ENCODE results near the gene PRSS56.

PRSS56 gene

DNA sequence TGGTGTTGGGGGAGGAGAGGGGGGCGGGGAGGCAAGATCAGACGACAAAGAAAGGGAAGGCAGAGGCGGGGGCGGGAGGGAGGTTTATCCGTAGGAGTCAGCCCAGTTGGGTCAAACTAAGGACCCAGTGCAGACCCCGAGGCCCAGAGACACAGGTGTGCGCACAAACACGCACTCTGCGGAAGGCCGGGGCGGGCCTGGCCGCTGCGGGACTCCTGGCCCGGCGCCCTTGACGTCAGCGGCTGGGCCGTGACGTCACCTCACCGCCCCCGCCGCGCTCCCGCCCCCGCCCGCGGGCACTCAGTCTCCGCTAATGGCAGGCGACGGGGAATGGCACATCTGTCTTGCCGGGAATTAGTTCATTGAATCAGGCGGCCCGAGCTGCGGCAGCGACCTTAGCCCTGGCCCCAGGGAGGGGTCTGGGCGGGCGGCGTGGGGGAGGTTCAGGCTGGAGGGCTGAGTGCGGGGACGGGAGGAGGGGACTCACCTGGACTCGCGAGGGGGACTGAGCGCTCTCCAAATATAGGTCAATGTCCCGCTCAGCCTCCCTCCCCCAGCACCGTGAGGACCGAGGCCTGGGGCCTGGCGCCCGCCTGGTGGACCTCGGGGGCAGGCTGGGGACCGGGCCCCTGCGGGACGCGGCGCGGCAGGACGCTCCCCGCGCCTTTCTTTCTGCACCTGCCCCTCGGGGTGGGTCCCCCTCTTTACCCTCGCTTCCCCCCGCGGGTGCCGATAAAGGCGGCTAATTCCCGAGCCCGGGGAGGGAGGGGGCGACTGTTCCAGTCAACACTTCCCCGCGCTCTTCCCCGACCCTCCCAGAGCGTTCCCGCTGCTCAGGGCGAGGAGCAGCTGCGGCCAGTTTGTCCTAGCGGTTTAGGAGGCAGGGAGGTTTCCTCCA, 17.0 kb upstream of the PRSS56 start:
- DNase-seq: peak; percentile 12

DNA sequence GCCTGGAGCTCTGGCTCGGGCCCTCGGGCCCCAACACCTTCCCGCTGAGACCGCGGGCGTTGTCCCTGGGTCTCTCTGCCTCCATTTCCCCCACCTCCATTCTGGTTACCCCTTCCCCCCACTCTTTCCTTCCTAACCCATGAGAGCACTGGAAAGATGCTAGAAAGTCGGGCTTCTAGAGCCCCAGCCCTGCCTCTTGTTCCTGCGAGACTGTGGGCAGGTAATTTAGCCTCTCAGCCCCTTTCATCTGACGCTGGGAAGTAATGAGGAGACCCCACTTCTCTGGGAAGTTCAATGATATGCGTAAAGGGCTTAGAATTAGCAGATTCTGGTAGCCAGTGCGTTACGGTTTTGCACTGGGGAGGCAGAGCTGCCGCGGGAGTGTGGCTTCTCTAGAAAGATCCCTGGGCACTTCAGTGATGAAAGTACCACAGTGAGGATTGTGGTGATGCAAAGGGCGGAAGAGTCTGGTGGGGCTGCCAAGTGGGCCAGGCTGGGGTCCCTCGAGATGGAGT, 16.3 kb upstream of the PRSS56 start:
- no peak for DNase-seq

DNA sequence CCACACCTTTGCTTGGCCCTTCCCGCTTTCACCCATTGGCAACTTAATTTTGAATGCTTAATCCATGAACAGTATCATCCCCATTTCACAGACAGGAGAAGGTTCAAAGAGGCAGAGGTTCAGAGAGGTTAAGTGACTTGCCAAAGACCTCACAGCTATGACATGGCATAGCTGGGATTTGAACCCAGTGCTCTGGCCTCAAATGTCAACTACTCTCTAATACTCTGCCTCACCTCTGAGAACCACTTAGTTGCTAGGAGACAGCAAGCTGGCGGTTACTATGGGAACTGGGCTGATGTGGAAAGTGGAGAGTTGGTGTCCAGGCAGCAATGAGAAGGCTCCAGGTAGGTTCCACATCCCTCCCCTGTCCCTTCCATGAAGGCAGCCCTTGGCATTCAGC, 15.8 kb upstream of the PRSS56 start:
- no peak for DNase-seq

DNA sequence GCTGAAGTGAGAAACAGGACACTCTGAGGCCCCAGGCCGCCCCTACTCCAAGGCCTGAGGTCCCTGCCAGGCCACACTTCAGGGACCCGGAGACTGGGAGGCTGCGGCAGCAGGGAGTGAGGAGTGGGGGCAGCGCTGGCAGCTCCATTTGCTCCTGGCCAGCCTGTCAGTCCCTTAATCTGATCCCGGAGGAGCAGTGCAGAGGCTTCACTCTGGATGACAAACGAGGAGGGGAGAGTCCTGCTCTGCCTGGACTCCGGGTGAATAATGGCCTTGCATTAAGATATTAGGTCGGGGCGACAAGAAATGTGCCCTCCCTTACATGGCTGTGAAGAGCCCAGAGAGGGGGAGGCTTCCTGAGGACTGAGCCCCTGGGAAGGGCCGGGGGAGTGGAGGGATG, 14.3 kb upstream of the PRSS56 start:
- DNase-seq: no peak

DNA sequence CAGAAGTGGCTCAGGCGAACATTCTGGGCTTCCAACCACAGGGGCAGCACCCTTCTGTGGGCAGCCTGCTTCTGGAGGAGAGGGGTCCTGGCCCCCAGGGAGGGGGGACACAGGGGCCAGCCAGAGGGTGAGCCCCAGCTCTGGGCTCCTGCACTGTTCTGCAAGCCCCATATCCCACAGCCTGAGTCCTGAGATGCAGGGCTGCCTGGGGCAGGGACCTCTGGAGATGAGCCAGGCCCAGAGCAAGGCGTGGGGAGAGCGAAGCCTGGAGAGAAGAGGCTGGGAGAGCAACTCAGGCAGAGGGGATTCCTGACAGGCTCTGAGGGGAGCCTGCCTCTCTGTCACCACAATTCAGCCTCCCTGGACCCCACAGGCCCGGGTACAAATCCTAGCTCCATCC, 13.5 kb upstream of the PRSS56 start:
- no peak for DNase-seq

DNA sequence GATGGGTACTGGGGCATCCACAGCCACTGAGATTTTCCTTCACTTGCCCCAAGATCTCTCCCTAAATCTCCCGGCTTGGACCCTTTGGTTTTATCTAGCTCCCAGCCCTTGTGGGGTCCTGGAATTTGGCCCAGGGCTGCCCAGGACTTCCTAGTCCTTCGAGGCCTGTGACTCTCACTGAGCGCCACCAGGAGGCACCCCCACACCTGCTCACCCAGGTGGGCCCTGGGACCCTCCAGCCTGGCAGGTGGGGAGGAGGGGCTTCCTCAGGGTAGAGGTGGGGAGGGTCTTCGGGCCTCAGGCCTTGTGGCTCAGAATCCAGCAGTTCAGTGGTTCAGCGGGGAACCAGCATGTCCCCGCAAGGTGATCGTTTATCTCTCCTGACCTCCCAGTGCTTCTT, 11.9 kb upstream of the PRSS56 start:
- DNase-seq: no peak

- no peak for DNase-seq
Observed at GRCh38 chr2:232511336-232511890, 8.8 kb upstream of the PRSS56 start.

DNA sequence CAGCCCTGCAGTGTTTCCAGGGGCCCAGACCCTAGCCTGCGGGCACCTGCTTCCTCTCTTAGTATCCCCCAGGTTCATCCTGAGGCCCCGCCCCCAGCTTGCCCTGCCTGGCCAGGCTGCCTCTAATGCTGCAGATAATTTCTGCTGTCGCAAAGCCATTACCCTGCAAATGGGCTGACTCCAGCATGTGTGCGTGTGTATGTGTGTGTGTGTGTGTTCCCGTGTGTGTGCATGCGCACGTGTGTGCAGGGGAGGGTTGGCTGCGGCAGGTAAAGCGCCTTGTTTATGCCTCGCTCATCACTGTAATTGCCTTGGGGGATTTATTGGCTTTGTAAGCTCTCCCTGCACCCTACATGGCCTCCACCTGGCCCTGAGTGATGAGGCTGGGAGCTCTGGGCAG, 7.6 kb upstream of the PRSS56 start:
- DNase-seq: no peak

- DNase-seq: no peak
Observed at GRCh38 chr2:232513353-232513752, 6.8 kb upstream of the PRSS56 start.

- DNase-seq: no peak
Observed at GRCh38 chr2:232515639-232516038, 4.5 kb upstream of the PRSS56 start.

DNA sequence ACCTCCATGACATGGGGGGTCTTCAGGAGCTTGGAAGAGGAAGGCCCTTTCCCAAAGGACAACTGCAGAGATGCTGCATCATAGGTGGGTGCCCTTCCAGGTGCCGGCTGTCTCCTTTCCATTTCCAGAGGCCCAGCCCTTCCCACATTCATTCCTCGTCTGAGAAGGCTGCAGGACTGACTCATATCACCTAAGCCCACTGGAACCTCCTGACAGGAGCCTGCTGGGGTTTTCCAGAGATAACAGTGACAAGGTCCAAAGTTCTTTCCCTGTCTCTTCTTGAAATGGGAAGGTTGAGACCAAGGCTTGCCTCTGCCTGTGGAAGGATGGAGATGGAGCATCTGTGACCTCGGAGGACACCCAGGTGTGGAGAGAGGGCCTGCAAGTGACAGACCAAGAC, 3.6 kb upstream of the PRSS56 start:
- DNase-seq: no peak

DNA sequence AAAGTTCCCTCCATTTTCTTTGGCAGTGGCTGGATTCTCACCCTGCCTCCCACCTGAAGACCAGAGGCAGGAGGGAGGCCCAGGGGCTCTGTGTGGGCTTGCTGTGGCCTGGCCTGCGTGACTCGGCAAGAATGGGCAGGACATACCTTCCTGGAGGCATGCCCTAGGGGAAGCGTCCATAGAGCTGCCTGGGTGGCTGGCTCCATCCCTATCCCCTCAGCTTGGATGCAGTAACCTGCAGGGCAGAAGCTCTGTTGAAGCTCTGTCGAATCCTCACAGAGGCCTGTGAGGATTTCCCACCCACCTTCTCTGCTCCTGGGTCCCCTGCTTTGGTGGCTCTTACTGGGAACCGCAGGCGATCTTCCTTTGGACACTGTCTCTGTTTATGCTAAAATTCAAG, 1.3 kb upstream of the PRSS56 start:
- DNase-seq: no peak

- DNase-seq: no peak
Observed at GRCh38 chr2:232520489-232520888, 301 bp downstream of the PRSS56 start.

GRCh38 chr2:232521098-232521497, 910 bp downstream of the PRSS56 start:
- DNase-seq: no peak

GRCh38 chr2:232521959-232522622, 1.9 kb downstream of the PRSS56 start:
- peak; percentile 63 for DNase-seq

- no peak for DNase-seq
Observed at GRCh38 chr2:232522623-232523401, 2.6 kb downstream of the PRSS56 start.

GRCh38 chr2:232523402-232523681, 3.2 kb downstream of the PRSS56 start:
- DNase-seq: no peak

DNA sequence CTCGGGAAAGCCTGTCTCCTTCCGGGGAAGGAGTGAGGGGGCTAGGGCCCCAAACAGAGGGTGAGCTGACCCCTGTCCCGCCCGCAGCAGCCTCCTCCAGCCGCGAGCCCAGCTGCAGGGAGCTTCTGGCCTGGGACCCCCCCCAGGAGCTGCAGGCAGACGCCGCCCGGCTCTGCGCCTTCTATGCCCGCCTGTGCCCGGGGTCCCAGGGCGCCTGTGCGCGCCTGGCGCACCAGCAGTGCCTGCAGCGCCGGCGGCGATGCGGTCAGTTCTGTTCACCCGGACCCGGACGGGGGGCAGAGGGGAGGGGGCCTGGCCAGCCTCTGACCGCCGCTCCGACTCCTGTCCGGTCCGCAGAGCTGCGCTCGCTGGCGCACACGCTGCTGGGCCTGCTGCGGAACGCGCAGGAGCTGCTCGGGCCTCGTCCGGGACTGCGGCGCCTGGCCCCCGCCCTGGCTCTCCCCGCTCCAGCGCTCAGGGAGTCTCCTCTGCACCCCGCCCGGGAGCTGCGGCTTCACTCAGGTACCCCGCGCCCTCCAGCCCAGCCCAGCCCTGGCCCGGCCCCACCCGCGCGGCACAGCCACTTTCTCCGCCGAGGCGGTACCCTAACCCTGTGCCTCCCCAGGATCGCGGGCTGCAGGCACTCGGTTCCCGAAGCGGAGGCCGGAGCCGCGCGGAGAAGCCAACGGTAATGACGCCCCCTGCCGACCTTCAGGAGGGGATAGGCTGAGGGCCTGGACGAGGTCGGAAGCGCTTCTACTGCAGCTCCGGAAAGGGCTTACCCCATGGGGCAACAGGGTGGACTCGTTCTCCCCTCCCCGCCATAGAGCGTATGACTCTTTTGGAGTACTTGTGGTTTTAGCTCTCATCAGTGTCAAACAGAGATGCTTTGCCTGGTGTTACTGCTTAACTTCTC, 3.8 kb downstream of the PRSS56 start:
- DNase-seq: no peak

DNA sequence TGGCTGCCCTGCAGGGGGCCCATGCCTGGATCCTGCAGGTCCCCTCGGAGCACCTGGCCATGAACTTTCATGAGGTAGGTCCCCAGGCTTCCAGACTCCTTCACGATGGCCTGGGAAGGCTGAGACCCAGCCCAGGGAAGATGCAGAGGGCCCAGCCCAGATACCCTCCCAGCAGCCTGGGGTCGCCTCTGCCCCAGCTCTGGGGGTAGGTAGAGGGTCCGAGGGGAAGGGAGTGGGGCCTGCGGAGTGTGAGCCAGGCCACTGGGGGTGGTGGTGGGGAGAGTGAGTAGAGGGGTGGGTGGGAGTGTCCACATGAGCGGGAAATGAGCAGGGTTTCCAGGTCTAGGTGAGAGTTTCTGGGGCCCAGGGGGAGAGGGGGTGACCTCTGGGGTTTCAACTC, 4.6 kb downstream of the PRSS56 start:
- no peak for DNase-seq

- no peak for DNase-seq
Observed at GRCh38 chr2:232525199-232525598, 5.0 kb downstream of the PRSS56 start.

DNA sequence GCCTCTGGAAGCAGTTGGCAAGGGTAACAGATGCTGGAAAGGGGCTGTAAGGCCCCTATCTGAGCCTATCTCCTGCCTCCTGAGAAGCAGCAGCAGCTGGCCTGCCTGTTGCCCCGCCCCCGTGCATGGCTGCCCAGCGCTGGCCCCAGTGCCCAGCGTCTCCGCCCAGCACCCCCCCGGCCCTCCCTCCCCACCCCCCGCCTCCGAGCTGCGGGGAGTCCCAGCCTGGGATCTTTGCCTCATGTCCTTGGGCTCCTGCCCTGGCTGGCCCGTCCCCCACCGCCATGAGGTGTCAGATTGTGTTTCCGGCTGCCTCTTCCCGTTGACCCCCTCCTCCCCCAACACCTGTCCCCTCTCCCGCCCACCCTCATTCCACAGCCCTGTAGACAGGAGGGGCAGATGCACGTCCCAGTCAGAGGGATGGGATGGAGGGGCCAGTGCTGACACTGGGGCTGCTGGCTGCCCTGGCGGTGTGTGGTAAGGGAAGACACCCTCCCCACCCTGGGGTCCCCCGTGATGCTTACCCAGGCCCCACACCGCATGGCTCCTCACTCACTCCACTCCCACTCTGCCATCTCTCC, 5.7 kb downstream of the PRSS56 start, which contains the start of gene CHRND:
CHRND (plus strand) TSS at position 370 of the 581 bp plus-strand sequence; CDS start at position 426, 56 bp downstream.
- no peak for DNase-seq

Measured in effector CD4-positive, alpha-beta T cell (primary cell).